ENCODE results near the gene ARMH2.
A peak's percentile ranks its signal among the peaks of the same experiment; 100 is the strongest.
"Not testable (repeated sequence)": the region's sequence is repeated elsewhere in the genome, so short reads cannot be mapped to it uniquely, and the experiment has no call there.

ARMH2 gene

GRCh38 chr6:24809728-24810127 is 11.0 kb upstream of the ARMH2 start:
- no peak for DNase-seq

GRCh38 chr6:24807584-24807983 is 8.9 kb upstream of the ARMH2 start:
- DNase-seq: no peak

- DNase-seq: no peak
These were observed 3.7 kb upstream of the ARMH2 start for GRCh38 chr6:24802271-24803059.

- DNase-seq: no peak
These were observed 811 bp upstream of the ARMH2 start for GRCh38 chr6:24799541-24799915.

- DNase-seq: no peak
These were observed 1.0 kb downstream of the ARMH2 start for GRCh38 chr6:24797596-24798216.

- no peak for DNase-seq
These were observed 2.0 kb downstream of the ARMH2 start for GRCh38 chr6:24796616-24797290.

GRCh38 chr6:24795106-24795505 is 3.6 kb downstream of the ARMH2 start:
- DNase-seq: no peak

- DNase-seq: peak in 1 of 2 donors; percentile 32
These were observed 10.6 kb downstream of the ARMH2 start for GRCh38 chr6:24788031-24788665.

GRCh38 chr6:24780206-24780605 is 18.5 kb downstream of the ARMH2 start:
- DNase-seq: no peak

GRCh38 chr6:24779416-24780016 is 19.2 kb downstream of the ARMH2 start:
- no peak for DNase-seq

GRCh38 chr6:24778878-24779277 is 19.8 kb downstream of the ARMH2 start:
- no peak for DNase-seq

- DNase-seq: no peak
These were observed 20.6 kb downstream of the ARMH2 start for GRCh38 chr6:24778121-24778520.

GRCh38 chr6:24777227-24777626 is 21.5 kb downstream of the ARMH2 start:
- DNase-seq: no peak

GRCh38 chr6:24775520-24776058 is 23.1 kb downstream of the ARMH2 start:
- peak; percentile 44 to 51 for DNase-seq

- peak; percentile 100 for DNase-seq
These were observed 23.8 kb downstream of the ARMH2 start, which contains the start of gene GMNN for GRCh38 chr6:24774696-24775519. GMNN (plus strand) TSS chr6:24774937; CDS start chr6:24777247, 2,310 bp downstream.

GRCh38 chr6:24768361-24768760 is 30.4 kb downstream of the ARMH2 start:
- DNase-seq: no peak

GRCh38 chr6:24766680-24767462 is 31.8 kb downstream of the ARMH2 start:
- DNase-seq: no peak

- DNase-seq: not testable (repeated sequence)
These were observed 32.7 kb downstream of the ARMH2 start for GRCh38 chr6:24765968-24766367.

GRCh38 chr6:24764833-24765828 is 33.6 kb downstream of the ARMH2 start:
- DNase-seq: not testable (repeated sequence)

- DNase-seq: no peak
These were observed 35.1 kb downstream of the ARMH2 start for GRCh38 chr6:24763578-24763977.
